ENCODE measurements around the gene C9orf85. TPM values are rescaled to one million over a fixed set of nuclear protein-coding genes. Genes with fewer than 3 reads are reported as not detected.

C9orf85 gene
- total RNA-seq, 2 experiments from 2014 or later = 5.6 to 14.2 TPM

GRCh38 chr9:71904076-71904475 lies 7.4 kb upstream of the C9orf85 start:
- H4K20me1 ChIP-seq (ENCODE audit: insufficient read depth, low read length) = peaks cover 24% of the 10 kb centered on the region
- H2AFZ ChIP-seq (ENCODE audit: low read length) = no peak overlapping the region
- no TSS peak for BruUV-seq (replicated peaks)
- intact Hi-C loops (cut with micrococcal nuclease; ENCODE audit: unreplicated experiment) = loop anchor here (10.0 kb wide), 1 partner anchor 461 kb away; the partner anchor contains the start of gene ZFAND5
- peaks cover 99% of the 10 kb centered on the region for H3K79me2 ChIP-seq (ENCODE audit: insufficient read depth, low read depth, low read length)
- DNase-seq (ENCODE audit: low spot score) = no peak
- H3K27ac ChIP-seq (ENCODE audit: low read depth, low read length, poor library complexity, severe bottlenecking) = peak overlapping the region; percentile 99
- peak overlapping the region; percentile 61 for H3K4me3 ChIP-seq (ENCODE audit: low read depth, low read length, poor library complexity, severe bottlenecking)
- ChIA-PET POLR2A (interaction anchor here (0.8 to 1.5 kb wide), 5 partner anchors 10 to 44 kb away, joined by 3 to 8 read pairs (median 6); no protein-coding TSS in a partner anchor), CTCF (ENCODE audit: unreplicated experiment) (no interaction called here)
- H3K36me3 ChIP-seq (ENCODE audit: insufficient read depth, low read length) = peaks cover 23% of the 10 kb centered on the region
- peak overlapping the region; percentile 82 for H3K4me2 ChIP-seq (ENCODE audit: low read length)
- no peaks in the 10 kb centered on the region for H3K9me3 ChIP-seq (ENCODE audit: low read length)
- no peaks in the 10 kb centered on the region for H3K9me2 ChIP-seq (ENCODE audit: insufficient read depth, low read length)
- TF ChIP-seq EZH2phosphoT487 (IDR thresholded peaks at IDR 0.05; ENCODE audit: borderline replicate concordance, low read depth, low read length) (no peak), CTCF (conservative IDR thresholded peaks at IDR 0.05; ENCODE audit: low read length) (no peak)
- H3K4me1 ChIP-seq (ENCODE audit: insufficient read depth, low read length, poor library complexity, severe bottlenecking) = peaks cover 81% of the 10 kb centered on the region

- peaks cover 56% of the 10 kb centered on the region for H3K4me1 ChIP-seq (ENCODE audit: insufficient read depth, low read length, poor library complexity, severe bottlenecking)
- BruUV-seq (replicated peaks) = TSS peak; percentile 47
- H3K4me2 ChIP-seq (ENCODE audit: low read length) = peak overlapping the region; percentile 87
- peak overlapping the region; percentile 93 for H3K4me3 ChIP-seq (ENCODE audit: low read depth, low read length, poor library complexity, severe bottlenecking)
- intact Hi-C loops (cut with micrococcal nuclease; ENCODE audit: unreplicated experiment) = loop anchor here (1.0 to 10.0 kb wide), 2 partner anchors 8 to 456 kb away; partner anchors contain the start of gene ZFAND5
- no peaks in the 10 kb centered on the region for H3K9me3 ChIP-seq (ENCODE audit: low read length)
- H4K20me1 ChIP-seq (ENCODE audit: insufficient read depth, low read length) = peaks cover 33% of the 10 kb centered on the region
- TF ChIP-seq EZH2phosphoT487 (IDR thresholded peaks at IDR 0.05; ENCODE audit: borderline replicate concordance, low read depth, low read length) (no peak), CTCF (conservative IDR thresholded peaks at IDR 0.05; ENCODE audit: low read length) (no peak)
- ChIA-PET POLR2A (interaction anchor here (0.8 to 1.0 kb wide), 3 partner anchors 10 to 44 kb away, joined by 3 to 5 read pairs (median 3); no protein-coding TSS in a partner anchor), CTCF (ENCODE audit: unreplicated experiment) (no interaction called here)
- H2AFZ ChIP-seq (ENCODE audit: low read length) = no peak overlapping the region
- no peak for DNase-seq (ENCODE audit: low spot score)
- H3K9me2 ChIP-seq (ENCODE audit: insufficient read depth, low read length) = no peaks in the 10 kb centered on the region
- peak overlapping the region; percentile 73 for H3K27ac ChIP-seq (ENCODE audit: low read depth, low read length, poor library complexity, severe bottlenecking)
- H3K79me2 ChIP-seq (ENCODE audit: insufficient read depth, low read depth, low read length) = peaks cover 95% of the 10 kb centered on the region
- peaks cover 23% of the 10 kb centered on the region for H3K36me3 ChIP-seq (ENCODE audit: insufficient read depth, low read length)
These were observed 2.6 kb upstream of the C9orf85 start for GRCh38 chr9:71908825-71909224.

Measured in OCI-LY7 (cell line).